Calu3 (cell line): ENCODE data around the gene CNTNAP2. TPM values are rescaled to one million over a fixed set of nuclear protein-coding genes. Genes with fewer than 3 reads are reported as not detected.

Experiments
- BruUV-seq: library from RNA; stranded (reverse); fragments of 400-500 nt; replicated peaks from 2 replicates; lab custom pipeline; 2021; lab: Mats Ljungman, UMichigan
- CTCF ChIA-PET: fragments of 300-600 bp; sonication (Branson Sonifier 250); formaldehyde crosslinking; loops from one replicate; lab custom pipeline; 2022; ENCODE audit warnings: antibody characterized with exemption; lab: Charles Lee
- DNase-seq: peaks from one replicate; pipeline ENCODE4 v3.0.0; 2022
- H3K27ac Mint-ChIP-seq: one replicate; pipeline ENCODE4 v1.8.0; 2022; ENCODE audit warnings: mixed read lengths; ENCODE audit not compliant: unreplicated experiment
- H3K27me3 Mint-ChIP-seq: one replicate; pipeline ENCODE4 v1.8.0; 2022; ENCODE audit warnings: mixed read lengths; ENCODE audit not compliant: unreplicated experiment
- H3K36me3 Mint-ChIP-seq: one replicate; pipeline ENCODE4 v1.8.0; 2022; ENCODE audit warnings: mild to moderate bottlenecking, moderate library complexity, mixed read lengths; ENCODE audit not compliant: insufficient read depth, unreplicated experiment
- H3K4me1 Mint-ChIP-seq: one replicate; pipeline ENCODE4 v1.8.0; 2022; ENCODE audit warnings: mild to moderate bottlenecking, low read depth, mixed read lengths; ENCODE audit not compliant: unreplicated experiment
- H3K4me3 Mint-ChIP-seq: one replicate; pipeline ENCODE4 v1.8.0; 2022; ENCODE audit warnings: mild to moderate bottlenecking, low read depth, moderate library complexity, mixed read lengths; ENCODE audit not compliant: unreplicated experiment
- H3K9me3 Mint-ChIP-seq: one replicate; pipeline ENCODE4 v1.8.0; 2022; ENCODE audit warnings: low read depth, mixed read lengths; ENCODE audit not compliant: unreplicated experiment
- CTCF ChIP-seq: fragments of 200-600 bp; IDR thresholded peaks from one replicate; pipeline ENCODE4 v1.8.0; 2022; ENCODE audit warnings: antibody characterized with exemption; ENCODE audit not compliant: unreplicated experiment
- intact Hi-C: fragments of 100-400 bp; cut with micrococcal nuclease; formaldehyde crosslinking; loops from one replicate; pipeline ENCODE4 v1.10.0; 2022; ENCODE audit not compliant: unreplicated experiment
- total RNA-seq: library from RNA; stranded (reverse); gene quantifications from 2 replicates; pipeline ENCODE4 v1.2.3, GENCODE V29; 2022

CNTNAP2 gene
- total RNA-seq, 1 experiment from 2014 or later, result 1.1 TPM

DNA sequence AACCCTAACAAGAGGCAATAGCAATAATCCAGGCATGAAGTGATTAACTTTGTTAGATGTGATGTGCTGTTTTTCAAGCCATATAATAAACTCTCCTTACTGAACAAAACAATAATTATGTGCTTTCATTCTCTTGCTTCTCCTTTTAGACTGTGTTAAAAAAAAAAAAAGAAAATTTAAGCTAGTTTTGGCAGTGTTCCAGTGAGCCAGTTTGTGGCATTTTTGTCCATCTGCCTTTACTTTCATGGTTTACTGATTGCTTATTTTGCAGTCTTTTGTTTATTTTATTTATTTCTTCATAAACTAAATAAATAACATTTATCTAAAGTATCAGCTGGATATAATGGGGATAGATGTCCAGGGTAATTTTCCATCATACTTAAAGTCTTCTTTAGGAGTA lies 625.3 kb downstream of the CNTNAP2 start:
- BruUV-seq, result no TSS peak
- CTCF ChIA-PET, result no interaction called here

DNA sequence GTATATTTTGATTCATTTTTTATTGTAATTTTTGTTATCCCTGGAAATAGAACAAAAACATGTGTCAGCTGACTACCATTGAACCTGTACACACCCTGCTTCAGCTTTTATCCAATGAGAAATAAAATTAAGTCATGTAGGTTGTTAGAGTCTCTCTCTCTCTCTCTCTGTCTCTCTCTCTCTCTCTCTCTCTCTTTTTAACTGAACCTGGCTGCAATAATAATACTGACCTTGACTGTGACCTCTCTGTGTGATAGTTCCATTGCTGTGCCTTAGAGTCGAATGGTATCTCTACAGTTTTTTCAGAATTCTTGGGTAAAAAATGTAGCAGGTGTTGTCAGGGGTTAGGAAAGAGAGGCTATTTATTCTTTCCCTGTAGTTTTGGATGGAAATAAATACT lies 637.8 kb downstream of the CNTNAP2 start:
- CTCF ChIA-PET, result no interaction called here
- H3K36me3 Mint-ChIP-seq, result no peaks in the 10 kb centered on the region
- no TSS peak for BruUV-seq
- intact Hi-C loops, result no loop called here
- no peak overlapping the region for H3K4me3 Mint-ChIP-seq
- H3K4me1 Mint-ChIP-seq, result no peaks in the 10 kb centered on the region
- H3K27me3 Mint-ChIP-seq, result no peaks in the 10 kb centered on the region
- no peak for TF ChIP-seq CTCF
- H3K27ac Mint-ChIP-seq, result no peak overlapping the region
- peaks cover 10% of the 10 kb centered on the region for H3K9me3 Mint-ChIP-seq
- DNase-seq, result no peak

More for the DNA sequence above, 625.3 kb downstream of the CNTNAP2 start:
- Mint-ChIP-seq H3K4me1 (no peaks in the 10 kb centered on the region), H3K4me3 (no peak overlapping the region), H3K9me3 (peaks cover 16% of the 10 kb centered on the region), H3K36me3 (no peaks in the 10 kb centered on the region), H3K27me3 (no peaks in the 10 kb centered on the region), H3K27ac (no peak overlapping the region)
- intact Hi-C loops, result no loop called here
- TF ChIP-seq CTCF, result no peak
- no peak for DNase-seq

GRCh38 chr7:146755585-146755984 lies 639.0 kb downstream of the CNTNAP2 start:
- Mint-ChIP-seq H3K27ac (no peak overlapping the region), H3K27me3 (no peaks in the 10 kb centered on the region), H3K9me3 (peaks cover 8% of the 10 kb centered on the region), H3K4me1 (no peaks in the 10 kb centered on the region), H3K4me3 (no peak overlapping the region), H3K36me3 (no peaks in the 10 kb centered on the region)
- intact Hi-C loops, result no loop called here
- DNase-seq, result no peak
- TF ChIP-seq CTCF, result no peak
- BruUV-seq, result no TSS peak
- CTCF ChIA-PET, result no interaction called here

GRCh38 chr7:146764458-146764857 lies 647.9 kb downstream of the CNTNAP2 start:
- Mint-ChIP-seq H3K4me3 (no peak overlapping the region), H3K4me1 (no peaks in the 10 kb centered on the region), H3K27me3 (no peaks in the 10 kb centered on the region), H3K27ac (no peak overlapping the region), H3K36me3 (no peaks in the 10 kb centered on the region), H3K9me3 (peaks cover 8% of the 10 kb centered on the region)
- intact Hi-C loops, result no loop called here
- CTCF ChIA-PET, result no interaction called here
- no peak for TF ChIP-seq CTCF
- no peak for DNase-seq
- no TSS peak for BruUV-seq

- CTCF ChIA-PET, result no interaction called here
- H3K36me3 Mint-ChIP-seq, result no peaks in the 10 kb centered on the region
- TF ChIP-seq CTCF, result no peak
- intact Hi-C loops, result no loop called here
- H3K9me3 Mint-ChIP-seq, result peaks cover 15% of the 10 kb centered on the region
- no peak overlapping the region for H3K4me3 Mint-ChIP-seq
- no peak for DNase-seq
- BruUV-seq, result no TSS peak
- H3K4me1 Mint-ChIP-seq, result no peaks in the 10 kb centered on the region
- no peaks in the 10 kb centered on the region for H3K27me3 Mint-ChIP-seq
- H3K27ac Mint-ChIP-seq, result no peak overlapping the region
Observed at GRCh38 chr7:146768957-146769356, 652.4 kb downstream of the CNTNAP2 start.
